T-helper 2 cell treated with Interferon-gamma antibody and Interleukin-4, amounts not matched to agents 5 μg/mL and 100 μg/mL, for 36 hours (primary cell): ENCODE results near the gene TIGD3.

Experiments used
- DNase-seq: peaks from one replicate; pipeline ENCODE4 v3.0.0; 2021; ENCODE audit warnings: low spot score
- H3K27ac Mint-ChIP-seq: one replicate; pipeline ENCODE4 v1.8.0; 2021; ENCODE audit warnings: mild to moderate bottlenecking, mixed read lengths
- H3K27me3 Mint-ChIP-seq: one replicate; pipeline ENCODE4 v1.8.0; 2021; ENCODE audit warnings: low read depth, mixed read lengths
- H3K36me3 Mint-ChIP-seq: one replicate; pipeline ENCODE4 v1.8.0; 2021; ENCODE audit warnings: low read depth, mixed read lengths
- H3K4me1 Mint-ChIP-seq: one replicate; pipeline ENCODE4 v1.8.0; 2021; ENCODE audit warnings: low read depth, mixed read lengths
- H3K4me3 Mint-ChIP-seq: one replicate; pipeline ENCODE4 v1.8.0; 2022; ENCODE audit warnings: mild to moderate bottlenecking, moderate library complexity, mixed read lengths
- H3K9me3 Mint-ChIP-seq: one replicate; pipeline ENCODE4 v1.8.0; 2021; ENCODE audit warnings: mixed read lengths

TIGD3 gene

GRCh38 chr11:65382033-65382803, 27.7 kb downstream of the TIGD3 start, which contains the start of gene SLC25A45:
Gene SLC25A45 (minus strand): TSS chr11:65382646. CDS start chr11:65381951, 695 bp downstream.
- DNase-seq = peak; percentile 96
- Mint-ChIP-seq H3K4me3 (peak within 1 kb of the TSS; percentile 89), H3K36me3 (peaks cover 4% of the 10 kb centered on the region), H3K27ac (peak within 1 kb of the TSS; percentile 98), H3K4me1 (peaks cover 35% of the 10 kb centered on the region), H3K9me3 (no peaks in the 10 kb centered on the region), H3K27me3 (no peaks in the 10 kb centered on the region)

GRCh38 chr11:65382804-65383368, 28.3 kb downstream of the TIGD3 start:
- Mint-ChIP-seq H3K27ac (peak overlapping the region; percentile 98), H3K27me3 (no peaks in the 10 kb centered on the region), H3K4me3 (peak overlapping the region; percentile 89), H3K36me3 (peaks cover 4% of the 10 kb centered on the region), H3K9me3 (no peaks in the 10 kb centered on the region), H3K4me1 (peaks cover 37% of the 10 kb centered on the region)
- no peak for DNase-seq

- Mint-ChIP-seq H3K9me3 (no peaks in the 10 kb centered on the region), H3K36me3 (peaks cover 11% of the 10 kb centered on the region), H3K4me1 (peaks cover 46% of the 10 kb centered on the region), H3K27ac (peak overlapping the region; percentile 98), H3K4me3 (peak overlapping the region; percentile 89), H3K27me3 (no peaks in the 10 kb centered on the region)
- DNase-seq = no peak
Measured at GRCh38 chr11:65383778-65384177, 29.2 kb downstream of the TIGD3 start.

GRCh38 chr11:65384301-65384889, 29.8 kb downstream of the TIGD3 start:
- Mint-ChIP-seq H3K4me3 (peak overlapping the region; percentile 89), H3K27me3 (no peaks in the 10 kb centered on the region), H3K36me3 (peaks cover 14% of the 10 kb centered on the region), H3K27ac (peak overlapping the region; percentile 98), H3K9me3 (no peaks in the 10 kb centered on the region), H3K4me1 (peaks cover 51% of the 10 kb centered on the region)
- DNase-seq = no peak

GRCh38 chr11:65386307-65387140, 32.0 kb downstream of the TIGD3 start, which contains the start of gene FRMD8:
Gene FRMD8 (plus strand): TSS chr11:65386637. CDS start chr11:65387037, 400 bp downstream.
- Mint-ChIP-seq H3K4me1 (peaks cover 51% of the 10 kb centered on the region), H3K4me3 (peak within 1 kb of the TSS; percentile 95), H3K27me3 (no peaks in the 10 kb centered on the region), H3K9me3 (no peaks in the 10 kb centered on the region), H3K36me3 (peaks cover 13% of the 10 kb centered on the region), H3K27ac (peak within 1 kb of the TSS; percentile 98)
- peak; percentile 87 for DNase-seq

- no peak for DNase-seq
- H3K9me3 Mint-ChIP-seq = no peaks in the 10 kb centered on the region
- H3K36me3 Mint-ChIP-seq = peaks cover 18% of the 10 kb centered on the region
- peaks cover 37% of the 10 kb centered on the region for H3K4me1 Mint-ChIP-seq
- peak overlapping the region; percentile 78 for H3K4me3 Mint-ChIP-seq
- no peaks in the 10 kb centered on the region for H3K27me3 Mint-ChIP-seq
- H3K27ac Mint-ChIP-seq = peak overlapping the region; percentile 64
Measured at GRCh38 chr11:65388731-65389130, 34.2 kb downstream of the TIGD3 start.

GRCh38 chr11:65389294-65389980, 34.9 kb downstream of the TIGD3 start:
- no peak for DNase-seq
- H3K4me3 Mint-ChIP-seq = peak overlapping the region; percentile 78
- H3K27ac Mint-ChIP-seq = peak overlapping the region; percentile 64
- no peaks in the 10 kb centered on the region for H3K27me3 Mint-ChIP-seq
- no peaks in the 10 kb centered on the region for H3K9me3 Mint-ChIP-seq
- H3K36me3 Mint-ChIP-seq = peaks cover 18% of the 10 kb centered on the region
- peaks cover 30% of the 10 kb centered on the region for H3K4me1 Mint-ChIP-seq

GRCh38 chr11:65390099-65390941, 35.8 kb downstream of the TIGD3 start:
- Mint-ChIP-seq H3K4me3 (no peak overlapping the region), H3K4me1 (peaks cover 21% of the 10 kb centered on the region), H3K36me3 (peaks cover 18% of the 10 kb centered on the region), H3K27me3 (no peaks in the 10 kb centered on the region), H3K9me3 (no peaks in the 10 kb centered on the region), H3K27ac (no peak overlapping the region)
- no peak for DNase-seq

- no peak overlapping the region for H3K27ac Mint-ChIP-seq
- peaks cover 18% of the 10 kb centered on the region for H3K4me1 Mint-ChIP-seq
- H3K9me3 Mint-ChIP-seq = no peaks in the 10 kb centered on the region
- H3K4me3 Mint-ChIP-seq = no peak overlapping the region
- no peak for DNase-seq
- H3K36me3 Mint-ChIP-seq = peaks cover 20% of the 10 kb centered on the region
- no peaks in the 10 kb centered on the region for H3K27me3 Mint-ChIP-seq
Measured at GRCh38 chr11:65390996-65391395, 36.4 kb downstream of the TIGD3 start.

- Mint-ChIP-seq H3K4me1 (peaks cover 18% of the 10 kb centered on the region), H3K4me3 (no peak overlapping the region), H3K27me3 (no peaks in the 10 kb centered on the region), H3K9me3 (no peaks in the 10 kb centered on the region), H3K27ac (peak overlapping the region; percentile 65), H3K36me3 (peaks cover 21% of the 10 kb centered on the region)
- no peak for DNase-seq
Measured at GRCh38 chr11:65392186-65392829, 37.8 kb downstream of the TIGD3 start.

GRCh38 chr11:65392899-65393298, 38.3 kb downstream of the TIGD3 start:
- Mint-ChIP-seq H3K36me3 (peaks cover 24% of the 10 kb centered on the region), H3K27ac (peak overlapping the region; percentile 65)

GRCh38 chr11:65393513-65394079, 39.0 kb downstream of the TIGD3 start:
- no peak overlapping the region for H3K27ac Mint-ChIP-seq
- no peaks in the 10 kb centered on the region for H3K9me3 Mint-ChIP-seq
- no peaks in the 10 kb centered on the region for H3K27me3 Mint-ChIP-seq
- peaks cover 10% of the 10 kb centered on the region for H3K4me1 Mint-ChIP-seq
- H3K36me3 Mint-ChIP-seq = peaks cover 24% of the 10 kb centered on the region
- DNase-seq = no peak
- H3K4me3 Mint-ChIP-seq = no peak overlapping the region

More at GRCh38 chr11:65392899-65393298, 38.3 kb downstream of the TIGD3 start:
- H3K4me1 Mint-ChIP-seq = peaks cover 16% of the 10 kb centered on the region
- no peak for DNase-seq
- no peaks in the 10 kb centered on the region for H3K27me3 Mint-ChIP-seq
- H3K4me3 Mint-ChIP-seq = no peak overlapping the region
- no peaks in the 10 kb centered on the region for H3K9me3 Mint-ChIP-seq
